ENCODE measurements around the gene ZNF555. TPM values are rescaled to one million over a fixed set of nuclear protein-coding genes. Genes with fewer than 3 reads are reported as not detected.
"Not testable (repeated sequence)": the region's sequence is repeated elsewhere in the genome, so short reads cannot be mapped to it uniquely, and the experiment has no call there.

ZNF555 gene
- polyA plus RNA-seq, 1 donor, result 13.3 TPM

- no peak for DNase-seq
Observed at GRCh38 chr19:2807379-2808128, 33.7 kb upstream of the ZNF555 start.

GRCh38 chr19:2808129-2808941 lies 32.9 kb upstream of the ZNF555 start:
- no peak for DNase-seq

GRCh38 chr19:2809387-2810140 lies 31.7 kb upstream of the ZNF555 start:
- no peak for DNase-seq

DNA sequence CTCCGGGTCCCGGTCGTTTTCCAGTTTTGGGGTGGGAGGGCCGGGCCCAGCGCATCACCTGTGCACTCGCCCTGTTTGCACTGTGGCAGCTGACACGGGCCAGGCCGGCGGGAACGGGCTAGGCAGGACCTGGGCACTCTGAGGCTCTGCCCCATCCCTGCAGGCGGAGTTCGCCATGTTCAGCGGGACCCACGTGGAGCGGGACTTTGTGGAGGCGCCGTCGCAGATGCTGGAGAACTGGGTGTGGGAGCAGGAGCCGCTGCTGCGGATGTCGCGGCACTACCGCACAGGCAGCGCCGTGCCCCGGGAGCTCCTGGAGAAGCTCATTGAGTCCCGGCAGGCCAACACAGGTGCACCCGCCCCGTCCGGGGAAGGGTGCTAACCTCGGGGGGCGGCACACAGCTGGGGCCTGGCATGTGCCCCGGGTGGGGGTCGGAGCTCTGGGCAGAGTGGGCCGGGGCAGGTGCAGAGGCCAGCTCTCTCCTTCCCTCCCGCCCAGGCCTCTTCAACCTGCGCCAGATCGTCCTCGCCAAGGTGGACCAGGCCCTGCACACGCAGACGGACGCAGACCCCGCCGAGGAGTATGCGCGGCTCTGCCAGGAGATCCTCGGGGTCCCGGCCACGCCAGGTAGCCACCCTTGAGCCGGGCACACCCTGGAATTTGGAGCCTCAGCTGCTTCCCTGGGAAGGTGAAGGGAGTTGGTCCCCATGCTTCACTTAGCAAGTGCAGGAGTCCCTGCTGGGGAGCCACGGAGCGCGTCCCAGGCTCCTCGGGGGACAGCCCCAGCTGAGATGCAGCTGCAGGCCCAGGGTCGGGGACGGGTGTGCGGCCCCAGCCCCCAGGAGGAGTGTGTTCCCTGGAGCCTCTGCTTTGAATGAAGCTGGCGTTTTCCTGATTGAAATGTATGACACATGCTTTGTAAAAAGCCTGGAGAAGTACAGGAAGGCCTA lies 30.9 kb upstream of the ZNF555 start:
- no peak for DNase-seq

DNA sequence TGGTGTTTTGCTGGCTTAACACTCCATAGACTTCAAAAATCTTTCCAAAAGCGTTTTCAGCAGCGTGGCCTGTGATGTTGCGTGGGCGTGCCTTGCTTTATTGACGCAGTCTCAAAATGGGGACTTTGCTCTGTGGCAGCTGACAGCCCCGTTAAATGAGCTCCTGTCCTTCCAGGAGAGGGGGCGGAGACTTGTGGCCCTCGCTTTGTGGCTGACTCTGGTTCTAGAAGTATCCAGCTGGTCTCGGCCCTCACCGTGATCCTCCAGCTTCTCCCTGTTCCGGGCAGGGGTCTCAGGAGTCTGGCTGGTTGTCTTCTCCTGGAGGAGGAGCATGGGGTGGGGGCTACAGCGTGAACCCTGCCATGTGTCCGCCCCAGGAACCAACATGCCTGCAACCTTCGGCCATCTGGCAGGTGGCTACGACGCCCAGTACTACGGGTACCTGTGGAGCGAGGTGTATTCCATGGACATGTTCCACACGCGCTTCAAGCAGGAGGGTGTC lies 30.0 kb upstream of the ZNF555 start:
- no peak for DNase-seq

DNA sequence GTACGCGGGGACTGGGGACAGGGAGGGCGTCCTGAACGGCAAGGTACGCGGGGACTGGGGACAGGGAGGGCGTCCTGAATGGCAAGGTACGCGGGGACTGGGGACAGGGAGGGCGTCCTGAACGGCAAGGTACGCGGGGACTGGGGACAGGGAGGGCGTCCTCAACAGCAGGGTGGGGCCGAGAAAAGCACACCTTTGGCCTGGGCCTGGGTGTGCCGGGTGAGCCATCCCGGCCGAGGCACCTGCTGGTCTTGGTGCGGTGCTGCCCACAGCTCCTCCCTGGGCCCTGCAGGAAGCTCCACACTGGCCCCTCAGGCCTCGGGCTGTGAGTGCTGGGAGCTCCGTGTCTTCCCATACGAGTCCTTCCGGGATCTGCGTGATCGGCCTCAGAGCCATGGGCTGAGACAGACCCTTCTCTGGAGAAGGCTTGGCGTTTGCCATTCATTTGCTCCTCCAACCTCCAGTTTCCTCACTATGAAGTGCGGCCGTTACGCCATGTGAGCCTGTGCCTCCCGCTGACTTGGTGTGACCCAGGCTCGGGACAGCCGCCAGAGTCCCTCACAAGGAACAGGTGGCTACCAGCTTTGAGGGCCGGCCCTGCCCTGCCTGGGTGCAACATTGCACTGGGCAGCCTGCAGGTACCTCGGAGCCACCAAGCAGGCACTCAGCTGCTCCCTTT lies 29.4 kb upstream of the ZNF555 start:
- no peak for DNase-seq

DNA sequence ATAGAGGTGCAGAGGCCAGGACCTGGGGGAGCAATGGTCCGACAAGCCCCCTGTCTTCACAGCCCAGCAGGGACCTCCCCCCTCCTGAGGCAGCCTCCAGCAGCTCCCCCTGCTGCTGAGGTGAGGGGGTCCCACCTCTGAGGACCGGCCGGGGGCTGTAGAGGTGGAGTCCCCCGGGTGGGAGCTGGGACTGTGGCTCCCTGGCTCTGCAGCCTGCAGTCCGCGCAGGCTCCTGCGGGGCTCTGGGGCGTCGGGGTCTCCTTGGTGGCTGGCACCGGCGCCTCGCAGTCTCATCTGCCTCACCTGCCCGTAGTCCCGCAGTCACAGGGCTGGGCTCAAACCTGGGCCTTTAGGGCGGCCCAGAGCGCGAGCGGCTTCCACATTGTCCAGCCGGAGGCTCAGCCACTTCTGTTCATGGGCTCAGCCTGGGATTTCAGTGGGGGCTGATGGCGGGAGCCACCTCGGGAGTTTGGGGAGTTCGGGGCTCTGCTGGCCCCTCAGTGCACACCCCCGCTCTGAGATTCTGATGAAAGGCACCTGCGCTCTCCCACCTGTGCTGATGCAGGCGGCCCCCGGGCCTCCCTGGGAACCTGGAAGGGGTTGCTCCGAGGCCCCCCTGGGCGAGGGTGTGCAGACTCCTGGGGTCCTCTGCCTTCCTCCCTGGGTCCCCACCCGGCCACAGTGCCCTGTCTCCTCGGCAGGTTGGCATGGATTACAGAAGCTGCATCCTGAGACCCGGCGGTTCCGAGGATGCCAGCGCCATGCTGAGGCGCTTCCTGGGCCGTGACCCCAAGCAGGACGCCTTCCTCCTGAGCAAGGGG lies 28.7 kb upstream of the ZNF555 start:
- no peak for DNase-seq

DNA sequence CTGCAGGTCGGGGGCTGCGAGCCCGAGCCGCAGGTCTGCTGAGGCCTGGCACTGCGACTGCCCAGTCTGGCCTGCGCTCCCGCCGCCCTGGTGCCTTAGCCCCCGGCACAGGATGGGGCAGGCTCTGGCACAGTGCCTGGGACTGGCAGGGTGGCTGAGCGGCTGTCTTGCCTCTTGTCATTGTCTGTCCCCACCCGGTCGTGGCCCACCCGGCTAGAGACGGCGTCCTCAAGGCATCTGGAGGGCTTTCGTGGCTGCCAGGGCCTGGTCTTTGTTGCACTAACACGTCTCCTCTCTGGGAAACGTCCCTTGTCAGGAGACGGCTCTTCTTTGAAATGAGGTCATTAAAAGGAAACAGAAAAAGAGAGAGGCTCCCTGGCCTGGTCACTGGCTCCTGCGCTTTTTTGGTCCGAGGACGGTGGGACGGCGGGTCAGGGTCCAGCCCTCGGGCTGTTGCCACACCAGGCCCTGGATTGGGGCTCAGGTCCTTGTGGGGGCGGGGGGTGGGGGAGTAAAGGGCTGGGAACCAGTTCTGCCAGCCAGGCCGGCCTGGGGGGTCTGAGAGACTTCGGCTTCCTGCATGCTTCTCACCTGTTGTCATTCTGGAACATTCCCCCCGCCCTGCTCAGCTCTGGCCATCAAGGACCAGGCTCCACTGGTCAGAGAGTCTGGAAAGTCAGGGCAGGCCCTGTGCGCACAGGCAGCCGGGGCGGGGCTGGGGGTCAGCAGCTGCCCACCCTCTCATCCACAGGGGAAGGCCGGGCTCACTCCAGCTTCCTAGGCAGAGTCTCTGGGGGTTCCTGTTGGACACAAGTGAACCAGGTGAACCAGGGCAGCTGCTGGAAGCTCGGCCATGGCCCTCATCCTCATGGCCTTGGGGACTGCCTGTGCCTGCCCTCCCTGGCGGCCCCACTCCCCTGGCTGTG lies 27.8 kb upstream of the ZNF555 start:
- DNase-seq, result no peak

DNA sequence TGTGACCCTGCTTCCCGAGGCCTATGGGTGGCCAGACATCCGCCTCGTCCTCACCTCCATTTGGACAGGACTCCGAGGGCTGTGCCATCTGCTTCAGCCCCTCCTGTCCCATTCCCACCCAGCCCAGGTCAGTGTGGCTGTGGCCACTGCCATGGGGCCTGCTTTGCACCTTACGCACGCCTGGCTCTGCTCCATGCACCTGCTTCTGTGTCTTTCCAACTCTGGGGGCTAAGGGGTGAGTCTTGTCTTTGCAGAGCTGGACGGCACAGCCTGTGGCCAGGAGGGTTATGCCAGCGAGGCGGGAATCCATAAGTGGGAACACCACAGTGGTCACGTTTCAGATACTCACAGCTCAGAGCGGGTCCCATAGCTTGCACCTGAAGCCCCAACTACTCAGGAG lies 26.8 kb upstream of the ZNF555 start:
- DNase-seq, result no peak

GRCh38 chr19:2815191-2815614 lies 26.1 kb upstream of the ZNF555 start:
- no peak for DNase-seq

- DNase-seq, result no peak
Observed at GRCh38 chr19:2815923-2816322, 25.4 kb upstream of the ZNF555 start.

DNA sequence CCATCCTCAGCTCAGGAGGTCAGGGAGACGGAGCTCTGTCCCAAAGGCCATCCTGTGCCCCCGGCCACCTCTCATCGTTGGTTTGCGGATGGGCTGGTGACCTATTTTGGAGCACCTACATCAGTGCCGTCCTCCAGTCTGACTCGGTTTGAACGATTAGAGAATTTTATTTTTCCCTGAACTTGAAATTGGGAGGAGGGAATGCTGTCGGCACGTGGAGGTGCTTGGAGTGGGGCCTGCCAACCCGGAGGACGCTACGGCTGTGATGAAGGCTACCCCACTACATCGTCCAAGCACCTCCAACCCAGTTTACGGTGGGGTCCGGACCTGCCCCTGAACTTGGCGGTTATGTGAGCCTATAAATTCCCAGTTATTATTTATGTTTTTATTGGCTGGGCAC lies 24.6 kb upstream of the ZNF555 start:
- DNase-seq, result no peak

DNA sequence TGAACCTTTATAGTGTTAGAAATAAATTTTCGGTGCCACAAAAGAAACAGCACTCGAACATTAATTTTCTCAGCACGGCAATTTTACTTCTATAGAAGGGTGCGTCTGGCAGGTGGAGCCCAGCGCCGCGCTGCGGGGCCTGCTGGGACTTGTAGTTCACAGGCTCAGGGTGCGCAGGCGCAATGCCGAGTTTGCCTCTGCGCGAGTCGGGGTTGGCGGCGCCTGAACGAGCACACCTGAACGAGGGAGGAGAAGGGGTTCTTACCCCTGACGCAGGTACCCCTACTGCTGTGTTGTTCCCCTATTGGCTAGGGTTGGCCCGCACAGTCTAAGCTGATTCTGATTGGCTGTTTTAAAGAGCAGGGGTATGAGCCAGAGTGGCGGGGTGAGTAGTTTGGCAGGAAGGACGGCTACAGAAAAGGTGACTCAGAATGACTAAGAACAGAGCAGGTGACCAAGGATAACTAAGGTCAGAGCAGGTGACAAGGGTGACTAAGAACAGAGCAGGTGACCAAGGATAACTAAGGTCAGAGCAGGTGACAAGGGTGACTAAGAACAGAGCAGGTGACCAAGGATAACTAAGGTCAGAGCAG lies 23.9 kb upstream of the ZNF555 start:
- DNase-seq, result not testable (repeated sequence)

GRCh38 chr19:2819540-2820111 lies 21.6 kb upstream of the ZNF555 start, which contains the start of gene ZNF554:
TSS of gene ZNF554 (plus strand) at chr19:2819868. CDS start at chr19:2820072, 204 bp downstream.
- peak; percentile 96 for DNase-seq

GRCh38 chr19:2820112-2820702 lies 21.1 kb upstream of the ZNF555 start:
- DNase-seq, result no peak

DNA sequence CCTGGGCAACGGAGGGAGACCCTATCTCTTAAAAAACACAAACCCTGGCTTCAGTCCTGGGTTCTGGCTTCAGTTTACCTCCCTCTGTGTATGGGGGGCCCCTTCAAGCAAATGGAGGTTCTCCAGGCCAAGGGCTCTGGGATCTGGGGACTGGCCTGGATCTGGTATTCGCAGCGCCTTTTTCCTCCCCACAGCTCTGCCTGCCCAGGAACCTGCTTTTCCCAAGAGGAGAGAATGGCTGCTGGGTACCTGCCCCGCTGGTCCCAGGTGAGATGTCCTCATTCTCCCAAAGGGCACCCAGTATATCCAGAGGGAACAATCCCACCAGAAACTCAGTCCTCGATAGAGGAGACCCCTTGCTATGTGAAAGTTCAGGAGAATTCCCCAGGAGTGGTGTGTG lies 18.4 kb upstream of the ZNF555 start:
- no peak for DNase-seq

GRCh38 chr19:2823646-2824045 lies 17.6 kb upstream of the ZNF555 start:
- no peak for DNase-seq

DNA sequence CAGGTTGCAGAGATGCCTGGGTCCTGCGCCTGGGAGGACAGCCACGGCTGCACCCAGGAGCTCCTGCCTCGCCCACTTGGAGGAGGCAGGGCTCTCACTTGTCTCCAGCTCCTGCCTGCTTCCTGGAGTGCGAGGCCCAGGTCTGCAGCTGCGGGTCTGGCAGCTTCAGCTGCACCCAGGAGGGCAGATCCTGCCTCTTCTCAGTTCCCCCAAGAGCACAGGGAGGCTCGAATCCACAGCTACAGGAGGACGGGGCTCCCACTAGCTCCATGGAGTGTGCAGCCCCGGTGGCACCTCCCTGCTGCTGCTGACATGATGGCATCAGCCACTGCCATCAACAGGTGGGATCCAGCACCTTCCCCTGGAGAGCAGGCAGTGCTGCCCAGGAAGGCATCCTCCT lies 17.1 kb upstream of the ZNF555 start:
- DNase-seq, result no peak

Data from hindlimb muscle (tissue), 1 donor.